GM21390 (cell line): Measurements from ENCODE around the gene ITPKA.

ENCODE experiments used
- ATAC-seq: cut with Tn5 transposase; IDR thresholded peaks from one replicate; pipeline ENCODE4 v1.9.1; 2021; ENCODE audit not compliant: unreplicated experiment

Gene ITPKA

GRCh38 chr15:41489641-41490040 lies 4.0 kb upstream of the ITPKA start:
- no peak for ATAC-seq

GRCh38 chr15:41490355-41490754 lies 3.3 kb upstream of the ITPKA start:
- no peak for ATAC-seq

- ATAC-seq = no peak
These were observed 1.8 kb upstream of the ITPKA start for GRCh38 chr15:41491889-41492288.

GRCh38 chr15:41492597-41493204 lies 973 bp upstream of the ITPKA start:
- no peak for ATAC-seq

GRCh38 chr15:41493902-41494189 lies 172 bp downstream of the ITPKA start:
- ATAC-seq = peak; percentile 20

GRCh38 chr15:41494190-41494921 lies 682 bp downstream of the ITPKA start:
- peak; percentile 28 for ATAC-seq

- no peak for ATAC-seq
These were observed 1.5 kb downstream of the ITPKA start for GRCh38 chr15:41494922-41495735.

GRCh38 chr15:41495736-41496599 lies 2.3 kb downstream of the ITPKA start:
- no peak for ATAC-seq

GRCh38 chr15:41498657-41499056 lies 5.0 kb downstream of the ITPKA start:
- ATAC-seq = no peak

GRCh38 chr15:41499109-41499851 lies 5.6 kb downstream of the ITPKA start:
- no peak for ATAC-seq

GRCh38 chr15:41501191-41501917 lies 7.7 kb downstream of the ITPKA start:
- no peak for ATAC-seq

- ATAC-seq = no peak
These were observed 8.5 kb downstream of the ITPKA start for GRCh38 chr15:41501931-41502794.

GRCh38 chr15:41502795-41503668 lies 9.4 kb downstream of the ITPKA start:
- ATAC-seq = no peak

GRCh38 chr15:41503669-41504010 lies 10.0 kb downstream of the ITPKA start:
- no peak for ATAC-seq

- no peak for ATAC-seq
These were observed 11.2 kb downstream of the ITPKA start for GRCh38 chr15:41504751-41505492.

- ATAC-seq = no peak
These were observed 12.1 kb downstream of the ITPKA start for GRCh38 chr15:41505776-41506175.

- no peak for ATAC-seq
These were observed 13.2 kb downstream of the ITPKA start for GRCh38 chr15:41506796-41507341.
